ENCODE results near the gene HOOK2. TPM values are rescaled to one million over a fixed set of nuclear protein-coding genes. Genes with fewer than 3 reads are reported as not detected.
"Not testable (repeated sequence)": the region's sequence is repeated elsewhere in the genome, so short reads cannot be mapped to it uniquely, and the experiment has no call there.

HOOK2 gene
- total and polyA plus RNA-seq, 2 donors from 2014 or later, result 41.8 to 58.1 TPM

GRCh38 chr19:12800466-12800770 is 25.1 kb upstream of the HOOK2 start:
- H3K4me3 ChIP-seq (ENCODE audit: low read length in 3 of 3), result peak overlapping the region; percentile 78 to 93 (median 90)
- FAIRE-seq (no peak), DNase-seq (no peak)
- intact Hi-C loops (cut with DNase I), result no loop called here
- peak overlapping the region in 2 of 3 donors; percentile 91 to 98 for H3K9ac ChIP-seq (ENCODE audit: low read length in 3 of 3)
- peaks cover 0 to 10% (median 2%) of the 10 kb centered on the region in 3 donors for H3K36me3 ChIP-seq (ENCODE audit: control insufficient read depth in 2 of 3, insufficient read depth in 3 of 3, low read length in 3 of 3)
- H3K4me1 ChIP-seq (ENCODE audit: control insufficient read depth in 2 of 3, insufficient read depth in 2 of 3, low read depth in 1 of 3, low read length in 3 of 3), result peaks cover 0 to 23% (median 10%) of the 10 kb centered on the region in 3 donors
- H3K27ac ChIP-seq (ENCODE audit: low read depth in 2 of 2, low read length in 2 of 2), result no peak overlapping the region
- no peaks in the 10 kb centered on the region for H3K9me3 ChIP-seq (ENCODE audit: control insufficient read depth in 2 of 3, insufficient read depth in 1 of 3, low read length in 3 of 3)
- TF ChIP-seq, protein P1, sequence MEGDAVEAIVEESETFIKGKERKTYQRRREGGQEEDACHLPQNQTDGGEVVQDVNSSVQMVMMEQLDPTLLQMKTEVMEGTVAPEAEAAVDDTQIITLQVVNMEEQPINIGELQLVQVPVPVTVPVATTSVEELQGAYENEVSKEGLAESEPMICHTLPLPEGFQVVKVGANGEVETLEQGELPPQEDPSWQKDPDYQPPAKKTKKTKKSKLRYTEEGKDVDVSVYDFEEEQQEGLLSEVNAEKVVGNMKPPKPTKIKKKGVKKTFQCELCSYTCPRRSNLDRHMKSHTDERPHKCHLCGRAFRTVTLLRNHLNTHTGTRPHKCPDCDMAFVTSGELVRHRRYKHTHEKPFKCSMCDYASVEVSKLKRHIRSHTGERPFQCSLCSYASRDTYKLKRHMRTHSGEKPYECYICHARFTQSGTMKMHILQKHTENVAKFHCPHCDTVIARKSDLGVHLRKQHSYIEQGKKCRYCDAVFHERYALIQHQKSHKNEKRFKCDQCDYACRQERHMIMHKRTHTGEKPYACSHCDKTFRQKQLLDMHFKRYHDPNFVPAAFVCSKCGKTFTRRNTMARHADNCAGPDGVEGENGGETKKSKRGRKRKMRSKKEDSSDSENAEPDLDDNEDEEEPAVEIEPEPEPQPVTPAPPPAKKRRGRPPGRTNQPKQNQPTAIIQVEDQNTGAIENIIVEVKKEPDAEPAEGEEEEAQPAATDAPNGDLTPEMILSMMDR (IDR thresholded peaks at IDR 0.05; ENCODE audit: borderline replicate concordance, extremely low read depth, insufficient read depth), result no peak
- H3K27me3 ChIP-seq (ENCODE audit: control insufficient read depth, insufficient read depth, low read length), result no peaks in the 10 kb centered on the region

DNA sequence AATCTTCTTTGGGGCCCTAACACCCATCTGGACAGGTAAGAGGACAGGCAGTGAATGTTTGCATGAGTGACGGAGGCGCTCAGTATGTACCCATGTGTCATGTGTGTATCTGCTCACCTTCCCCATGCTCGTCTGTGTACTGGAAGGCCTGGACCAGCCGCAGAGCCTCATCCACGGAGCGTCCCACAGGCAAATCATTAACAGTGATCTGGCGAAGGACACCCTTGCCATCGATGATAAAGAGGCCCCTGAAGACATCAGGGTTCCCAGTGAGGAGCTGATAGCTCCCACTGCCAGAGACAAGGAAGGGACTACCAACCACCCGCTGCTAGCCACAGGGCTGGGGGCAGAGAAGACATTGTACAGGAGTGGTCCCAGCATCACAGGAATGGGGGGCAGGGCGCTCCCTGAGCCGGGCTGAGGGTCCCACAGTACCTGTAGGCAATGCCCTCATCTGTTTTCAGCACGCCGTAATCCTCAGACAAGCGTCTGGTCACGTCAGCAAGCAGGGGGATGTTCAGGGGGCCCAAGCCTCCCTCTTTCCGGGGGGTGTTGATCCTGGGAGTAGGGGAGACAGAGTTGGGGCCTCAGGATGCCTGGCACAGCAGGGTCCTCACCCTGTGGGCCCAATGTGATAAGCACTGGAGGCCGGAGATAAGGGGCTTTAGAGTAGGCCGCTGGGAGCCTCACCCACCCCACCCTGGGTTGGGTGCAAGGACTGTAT is 24.6 kb upstream of the HOOK2 start:
- TF ChIP-seq, protein P1 (IDR thresholded peaks at IDR 0.05; ENCODE audit: borderline replicate concordance, extremely low read depth, insufficient read depth), result no peak
- peaks cover 0 to 10% (median 2%) of the 10 kb centered on the region in 3 donors for H3K36me3 ChIP-seq (ENCODE audit: control insufficient read depth in 2 of 3, insufficient read depth in 3 of 3, low read length in 3 of 3)
- intact Hi-C loops (cut with DNase I), result loop anchor here (10.0 kb wide), 1 partner anchor 125 kb away; no protein-coding TSS in a partner anchor
- FAIRE-seq, result no peak
- peak overlapping the region in 1 of 3 donors; percentile 93 for H3K4me3 ChIP-seq (ENCODE audit: low read length in 3 of 3)
- H3K27ac ChIP-seq (ENCODE audit: low read depth in 2 of 2, low read length in 2 of 2), result no peak overlapping the region
- H3K9me3 ChIP-seq (ENCODE audit: control insufficient read depth in 2 of 3, insufficient read depth in 1 of 3, low read length in 3 of 3), result no peaks in the 10 kb centered on the region
- no peak for DNase-seq
- H3K4me1 ChIP-seq (ENCODE audit: control insufficient read depth in 2 of 3, insufficient read depth in 2 of 3, low read depth in 1 of 3, low read length in 3 of 3), result peaks cover 0 to 23% (median 10%) of the 10 kb centered on the region in 3 donors
- H3K27me3 ChIP-seq (ENCODE audit: control insufficient read depth, insufficient read depth, low read length), result no peaks in the 10 kb centered on the region
- H3K9ac ChIP-seq (ENCODE audit: low read length in 3 of 3), result peak overlapping the region in 1 of 3 donors; percentile 91

GRCh38 chr19:12797607-12798006 is 22.3 kb upstream of the HOOK2 start:
- H3K27me3 ChIP-seq (ENCODE audit: control insufficient read depth, insufficient read depth, low read length); FAIRE-seq; H3K27ac ChIP-seq (ENCODE audit: low read depth in 2 of 2, low read length in 2 of 2); H3K4me3 ChIP-seq (ENCODE audit: low read length in 3 of 3); H3K9ac ChIP-seq (ENCODE audit: low read length in 3 of 3); DNase-seq; H3K9me3 ChIP-seq (ENCODE audit: control insufficient read depth in 2 of 3, insufficient read depth in 1 of 3, low read length in 3 of 3): not testable (repeated sequence)
- Histone ChIP-seq H3K36me3 (ENCODE audit: control insufficient read depth in 2 of 3, insufficient read depth in 3 of 3, low read length in 3 of 3) (peaks cover 0 to 10% (median 2%) of the 10 kb centered on the region in 3 donors), H3K4me1 (ENCODE audit: control insufficient read depth in 2 of 3, insufficient read depth in 2 of 3, low read depth in 1 of 3, low read length in 3 of 3) (peaks cover 0 to 23% (median 10%) of the 10 kb centered on the region in 3 donors)
- intact Hi-C loops (cut with DNase I), result loop anchor here (10.0 kb wide), 1 partner anchor 123 kb away; no protein-coding TSS in a partner anchor

DNA sequence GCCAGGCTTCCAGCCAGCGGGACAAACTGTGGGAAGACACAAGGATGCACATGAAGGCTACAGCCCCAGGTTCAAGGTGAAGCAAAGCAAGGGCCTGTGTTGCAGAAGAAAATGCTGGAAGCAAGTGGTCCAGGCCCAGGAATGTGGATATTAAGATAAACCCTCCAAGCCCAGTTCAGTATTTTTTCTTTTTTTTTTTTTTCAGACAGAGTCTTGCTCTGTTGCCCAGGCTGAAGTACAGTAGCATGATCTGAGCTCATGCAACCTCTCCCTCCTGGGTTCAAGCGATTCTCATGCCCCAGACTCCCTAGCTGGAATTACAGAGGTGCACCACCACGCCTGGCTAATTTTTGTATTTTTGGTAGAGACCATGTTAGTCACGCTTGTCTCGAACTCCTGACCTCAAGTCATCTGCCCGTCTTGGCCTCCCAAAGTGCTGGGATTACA is 21.8 kb upstream of the HOOK2 start:
- Histone ChIP-seq H3K9me3 (ENCODE audit: control insufficient read depth in 2 of 3, insufficient read depth in 1 of 3, low read length in 3 of 3) (no peaks in the 10 kb centered on the region), H3K27me3 (ENCODE audit: control insufficient read depth, insufficient read depth, low read length) (no peaks in the 10 kb centered on the region), H3K27ac (ENCODE audit: low read depth in 2 of 2, low read length in 2 of 2) (no peak overlapping the region), H3K9ac (ENCODE audit: low read length in 3 of 3) (no peak overlapping the region), H3K4me3 (ENCODE audit: low read length in 3 of 3) (no peak overlapping the region), H3K4me1 (ENCODE audit: control insufficient read depth in 2 of 3, insufficient read depth in 2 of 3, low read depth in 1 of 3, low read length in 3 of 3) (peaks cover 0 to 20% (median 5%) of the 10 kb centered on the region in 3 donors), H3K36me3 (ENCODE audit: control insufficient read depth in 2 of 3, insufficient read depth in 3 of 3, low read length in 3 of 3) (peaks cover 0 to 10% (median 2%) of the 10 kb centered on the region in 3 donors)
- intact Hi-C loops (cut with DNase I), result loop anchor here (10.0 kb wide), 1 partner anchor 122 kb away; no protein-coding TSS in a partner anchor
- TF ChIP-seq, protein P1 (IDR thresholded peaks at IDR 0.05; ENCODE audit: borderline replicate concordance, extremely low read depth, insufficient read depth), result no peak
- no peak for DNase-seq
- no peak for FAIRE-seq
